Calu3 (cell line): Measurements from ENCODE around the gene C8G. TPM values are rescaled to one million over a fixed set of nuclear protein-coding genes. Genes with fewer than 3 reads are reported as not detected.

Experiments
- BruUV-seq: library from RNA; stranded (reverse); fragments of 400-500 nt; replicated peaks from 2 replicates; lab custom pipeline; 2021; lab: Mats Ljungman, UMichigan
- CTCF ChIA-PET: fragments of 300-600 bp; sonication (Branson Sonifier 250); formaldehyde crosslinking; loops from one replicate; lab custom pipeline; 2022; ENCODE audit warnings: antibody characterized with exemption; lab: Charles Lee
- DNase-seq: peaks from one replicate; pipeline ENCODE4 v3.0.0; 2022
- H3K27ac Mint-ChIP-seq: one replicate; pipeline ENCODE4 v1.8.0; 2022; ENCODE audit warnings: mixed read lengths; ENCODE audit not compliant: unreplicated experiment
- H3K27me3 Mint-ChIP-seq: one replicate; pipeline ENCODE4 v1.8.0; 2022; ENCODE audit warnings: mixed read lengths; ENCODE audit not compliant: unreplicated experiment
- H3K36me3 Mint-ChIP-seq: one replicate; pipeline ENCODE4 v1.8.0; 2022; ENCODE audit warnings: mild to moderate bottlenecking, moderate library complexity, mixed read lengths; ENCODE audit not compliant: insufficient read depth, unreplicated experiment
- H3K4me1 Mint-ChIP-seq: one replicate; pipeline ENCODE4 v1.8.0; 2022; ENCODE audit warnings: mild to moderate bottlenecking, low read depth, mixed read lengths; ENCODE audit not compliant: unreplicated experiment
- H3K4me3 Mint-ChIP-seq: one replicate; pipeline ENCODE4 v1.8.0; 2022; ENCODE audit warnings: mild to moderate bottlenecking, low read depth, moderate library complexity, mixed read lengths; ENCODE audit not compliant: unreplicated experiment
- H3K9me3 Mint-ChIP-seq: one replicate; pipeline ENCODE4 v1.8.0; 2022; ENCODE audit warnings: low read depth, mixed read lengths; ENCODE audit not compliant: unreplicated experiment
- CTCF ChIP-seq: fragments of 200-600 bp; IDR thresholded peaks from one replicate; pipeline ENCODE4 v1.8.0; 2022; ENCODE audit warnings: antibody characterized with exemption; ENCODE audit not compliant: unreplicated experiment
- intact Hi-C: fragments of 100-400 bp; cut with micrococcal nuclease; formaldehyde crosslinking; loops from one replicate; pipeline ENCODE4 v1.10.0; 2022; ENCODE audit not compliant: unreplicated experiment
- total RNA-seq: library from RNA; stranded (reverse); gene quantifications from 2 replicates; pipeline ENCODE4 v1.2.3, GENCODE V29; 2022

Gene C8G
- total RNA-seq, 1 experiment from 2014 or later = 3.9 TPM

GRCh38 chr9:136921718-136922117 lies 23.3 kb upstream of the C8G start:
- H3K4me1 Mint-ChIP-seq = no peaks in the 10 kb centered on the region
- peaks cover 49% of the 10 kb centered on the region for H3K36me3 Mint-ChIP-seq
- no peak for DNase-seq
- intact Hi-C loops = no loop called here
- no TSS peak for BruUV-seq
- no peaks in the 10 kb centered on the region for H3K9me3 Mint-ChIP-seq
- no peaks in the 10 kb centered on the region for H3K27me3 Mint-ChIP-seq
- TF ChIP-seq CTCF = no peak
- no peak overlapping the region for H3K27ac Mint-ChIP-seq
- no peak overlapping the region for H3K4me3 Mint-ChIP-seq
- CTCF ChIA-PET = no interaction called here

DNA sequence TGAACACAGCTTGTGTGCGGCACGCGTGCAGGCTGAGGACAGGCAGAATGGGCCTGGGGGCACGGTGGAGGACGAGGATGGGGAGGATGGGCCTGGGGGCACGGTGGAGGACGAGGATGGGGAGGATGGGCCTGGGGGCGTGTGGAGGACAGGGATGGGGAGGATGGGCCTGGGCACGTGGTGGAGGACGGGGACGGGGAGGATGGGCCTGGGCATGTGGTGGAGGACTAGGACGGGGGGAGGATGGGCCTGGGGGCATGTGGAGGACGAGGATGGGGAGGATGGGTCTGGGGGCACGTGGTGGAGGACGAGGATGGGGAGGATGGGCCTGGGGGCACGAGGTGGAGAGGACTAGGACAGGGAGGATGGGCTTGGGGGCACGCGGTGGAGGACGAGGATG lies 22.5 kb upstream of the C8G start:
- no peak for DNase-seq
- Mint-ChIP-seq H3K4me3 (no peak overlapping the region), H3K27ac (no peak overlapping the region), H3K4me1 (no peaks in the 10 kb centered on the region), H3K36me3 (peaks cover 51% of the 10 kb centered on the region), H3K9me3 (no peaks in the 10 kb centered on the region), H3K27me3 (no peaks in the 10 kb centered on the region)
- BruUV-seq = no TSS peak
- CTCF ChIA-PET = no interaction called here
- intact Hi-C loops = no loop called here
- no peak for TF ChIP-seq CTCF

- no peak overlapping the region for H3K27ac Mint-ChIP-seq
- H3K27me3 Mint-ChIP-seq = no peaks in the 10 kb centered on the region
- H3K4me3 Mint-ChIP-seq = no peak overlapping the region
- intact Hi-C loops = no loop called here
- no peaks in the 10 kb centered on the region for H3K4me1 Mint-ChIP-seq
- no peak for TF ChIP-seq CTCF
- CTCF ChIA-PET = no interaction called here
- peaks cover 48% of the 10 kb centered on the region for H3K36me3 Mint-ChIP-seq
- no peak for DNase-seq
- H3K9me3 Mint-ChIP-seq = no peaks in the 10 kb centered on the region
- BruUV-seq = no TSS peak
Observed at GRCh38 chr9:136923881-136924280, 21.2 kb upstream of the C8G start.

- no TSS peak for BruUV-seq
Observed at GRCh38 chr9:136925414-136926153, 19.5 kb upstream of the C8G start.

More at GRCh38 chr9:136925414-136926153, 19.5 kb upstream of the C8G start:
- no peak for DNase-seq
- intact Hi-C loops = no loop called here
- CTCF ChIA-PET = no interaction called here
- no peaks in the 10 kb centered on the region for H3K27me3 Mint-ChIP-seq
- no peaks in the 10 kb centered on the region for H3K9me3 Mint-ChIP-seq
- no peak for TF ChIP-seq CTCF
- no peak overlapping the region for H3K4me3 Mint-ChIP-seq
- H3K4me1 Mint-ChIP-seq = no peaks in the 10 kb centered on the region
- no peak overlapping the region for H3K27ac Mint-ChIP-seq
- H3K36me3 Mint-ChIP-seq = peaks cover 47% of the 10 kb centered on the region
